ENCODE measurements around the gene CD9.

DNA sequence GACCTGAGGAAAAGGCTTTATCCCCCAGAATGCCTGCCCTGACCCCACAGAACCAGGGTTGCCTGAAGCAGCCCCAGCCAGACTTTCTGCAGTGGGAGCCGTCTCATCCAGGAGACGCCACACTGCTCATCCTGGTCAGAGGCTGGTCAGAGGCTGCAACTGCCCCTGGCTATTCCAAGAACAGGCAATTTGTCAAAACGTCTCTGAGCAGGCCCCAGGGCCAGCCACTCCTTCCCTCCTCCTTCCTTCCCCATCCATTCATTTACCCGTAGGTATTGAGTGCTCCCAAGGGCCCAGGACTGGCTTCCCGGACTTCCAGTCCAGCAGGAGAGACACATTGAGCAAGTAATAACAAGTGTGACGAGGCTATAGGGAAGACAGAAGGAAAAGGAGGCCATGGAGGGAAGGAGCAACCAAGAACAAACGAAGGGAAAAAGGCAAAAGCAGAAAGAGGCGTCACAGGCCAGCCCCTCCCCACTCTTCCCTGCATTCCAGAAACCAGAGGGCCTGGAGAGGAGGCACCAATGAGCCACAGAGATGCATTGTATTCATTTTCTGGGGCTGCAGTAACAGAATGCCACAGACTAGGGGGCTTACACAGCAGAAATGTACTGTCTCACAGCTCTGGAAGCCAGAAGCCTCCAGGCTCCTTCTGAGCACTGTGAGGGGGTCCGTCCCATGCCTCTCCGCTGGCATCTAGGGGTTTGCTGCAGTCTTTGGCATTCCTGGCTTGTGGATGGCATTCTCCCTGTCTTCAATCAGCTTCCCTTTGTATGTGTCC, 21.0 kb upstream of the CD9 start:
- no peak for TF ChIP-seq POLR2AphosphoS5 (IDR thresholded peaks at IDR 0.05)
- TF ChIP-seq, protein P1, sequence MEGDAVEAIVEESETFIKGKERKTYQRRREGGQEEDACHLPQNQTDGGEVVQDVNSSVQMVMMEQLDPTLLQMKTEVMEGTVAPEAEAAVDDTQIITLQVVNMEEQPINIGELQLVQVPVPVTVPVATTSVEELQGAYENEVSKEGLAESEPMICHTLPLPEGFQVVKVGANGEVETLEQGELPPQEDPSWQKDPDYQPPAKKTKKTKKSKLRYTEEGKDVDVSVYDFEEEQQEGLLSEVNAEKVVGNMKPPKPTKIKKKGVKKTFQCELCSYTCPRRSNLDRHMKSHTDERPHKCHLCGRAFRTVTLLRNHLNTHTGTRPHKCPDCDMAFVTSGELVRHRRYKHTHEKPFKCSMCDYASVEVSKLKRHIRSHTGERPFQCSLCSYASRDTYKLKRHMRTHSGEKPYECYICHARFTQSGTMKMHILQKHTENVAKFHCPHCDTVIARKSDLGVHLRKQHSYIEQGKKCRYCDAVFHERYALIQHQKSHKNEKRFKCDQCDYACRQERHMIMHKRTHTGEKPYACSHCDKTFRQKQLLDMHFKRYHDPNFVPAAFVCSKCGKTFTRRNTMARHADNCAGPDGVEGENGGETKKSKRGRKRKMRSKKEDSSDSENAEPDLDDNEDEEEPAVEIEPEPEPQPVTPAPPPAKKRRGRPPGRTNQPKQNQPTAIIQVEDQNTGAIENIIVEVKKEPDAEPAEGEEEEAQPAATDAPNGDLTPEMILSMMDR (IDR thresholded peaks at IDR 0.05; ENCODE audit: poor library complexity, severe bottlenecking), result no peak
- TF ChIP-seq, protein P2, sequence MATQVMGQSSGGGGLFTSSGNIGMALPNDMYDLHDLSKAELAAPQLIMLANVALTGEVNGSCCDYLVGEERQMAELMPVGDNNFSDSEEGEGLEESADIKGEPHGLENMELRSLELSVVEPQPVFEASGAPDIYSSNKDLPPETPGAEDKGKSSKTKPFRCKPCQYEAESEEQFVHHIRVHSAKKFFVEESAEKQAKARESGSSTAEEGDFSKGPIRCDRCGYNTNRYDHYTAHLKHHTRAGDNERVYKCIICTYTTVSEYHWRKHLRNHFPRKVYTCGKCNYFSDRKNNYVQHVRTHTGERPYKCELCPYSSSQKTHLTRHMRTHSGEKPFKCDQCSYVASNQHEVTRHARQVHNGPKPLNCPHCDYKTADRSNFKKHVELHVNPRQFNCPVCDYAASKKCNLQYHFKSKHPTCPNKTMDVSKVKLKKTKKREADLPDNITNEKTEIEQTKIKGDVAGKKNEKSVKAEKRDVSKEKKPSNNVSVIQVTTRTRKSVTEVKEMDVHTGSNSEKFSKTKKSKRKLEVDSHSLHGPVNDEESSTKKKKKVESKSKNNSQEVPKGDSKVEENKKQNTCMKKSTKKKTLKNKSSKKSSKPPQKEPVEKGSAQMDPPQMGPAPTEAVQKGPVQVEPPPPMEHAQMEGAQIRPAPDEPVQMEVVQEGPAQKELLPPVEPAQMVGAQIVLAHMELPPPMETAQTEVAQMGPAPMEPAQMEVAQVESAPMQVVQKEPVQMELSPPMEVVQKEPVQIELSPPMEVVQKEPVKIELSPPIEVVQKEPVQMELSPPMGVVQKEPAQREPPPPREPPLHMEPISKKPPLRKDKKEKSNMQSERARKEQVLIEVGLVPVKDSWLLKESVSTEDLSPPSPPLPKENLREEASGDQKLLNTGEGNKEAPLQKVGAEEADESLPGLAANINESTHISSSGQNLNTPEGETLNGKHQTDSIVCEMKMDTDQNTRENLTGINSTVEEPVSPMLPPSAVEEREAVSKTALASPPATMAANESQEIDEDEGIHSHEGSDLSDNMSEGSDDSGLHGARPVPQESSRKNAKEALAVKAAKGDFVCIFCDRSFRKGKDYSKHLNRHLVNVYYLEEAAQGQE (IDR thresholded peaks at IDR 0.05; ENCODE audit: borderline replicate concordance), result no peak
- no peak for TF ChIP-seq TAF1 (IDR thresholded peaks at IDR 0.05; ENCODE audit: low read depth)
- no peak for TF ChIP-seq EZH2 (IDR thresholded peaks at IDR 0.05; ENCODE audit: borderline replicate concordance, insufficient read depth, low read length, poor library complexity, severe bottlenecking)
